GM12873 (cell line): ENCODE measurements around the gene ARMC5.

Experiments
- CTCF ChIP-seq: IDR thresholded peaks from 2 replicates; pipeline ENCODE4 v1.5.1; 2012; ENCODE audit warnings: low read depth, mild to moderate bottlenecking, moderate library complexity, low read length, control low read depth; ENCODE audit not compliant: insufficient read depth; ENCODE audit errors: missing control alignments

Gene ARMC5

GRCh38 chr16:31452631-31453106, 6.6 kb upstream of the ARMC5 start:
- TF ChIP-seq CTCF: no peak

- TF ChIP-seq CTCF: no peak
These were observed 5.8 kb upstream of the ARMC5 start for GRCh38 chr16:31453255-31454204.

GRCh38 chr16:31455601-31456314, 3.5 kb upstream of the ARMC5 start:
- peak; percentile 65 for TF ChIP-seq CTCF

- no peak for TF ChIP-seq CTCF
These were observed 2.3 kb upstream of the ARMC5 start for GRCh38 chr16:31456988-31457360.

- TF ChIP-seq CTCF: peak; percentile 42
These were observed 1.0 kb upstream of the ARMC5 start for GRCh38 chr16:31458073-31458843.

GRCh38 chr16:31459687-31460581, 633 bp downstream of the ARMC5 start:
- TF ChIP-seq CTCF: no peak
